H9 (cell line): ENCODE results near the gene MRM1. TPM values are rescaled to one million over a fixed set of nuclear protein-coding genes. Genes with fewer than 3 reads are reported as not detected.

Experiments used
- DNase-seq: peaks from one replicate; pipeline ENCODE4 v3.0.0-alpha.2; 2017
- H2AFZ ChIP-seq: one replicate; pipeline ENCODE4 v1.6.1; 2013; ENCODE audit warnings: mild to moderate bottlenecking, low read length, control low read depth, moderate library complexity
- H2AK5ac ChIP-seq: 2 replicates; pipeline ENCODE4 v1.6.1; 2013; ENCODE audit warnings: low read length, control low read depth, mixed read lengths; ENCODE audit not compliant: insufficient read length
- H2BK120ac ChIP-seq: one replicate; pipeline ENCODE4 v1.6.1; 2013; ENCODE audit warnings: low read depth, mild to moderate bottlenecking, low read length, control low read depth, inconsistent platforms; ENCODE audit not compliant: poor library complexity, severe bottlenecking
- H2BK12ac ChIP-seq: 2 replicates; pipeline ENCODE4 v1.6.1; 2013; ENCODE audit warnings: low read length, control low read depth, mixed read lengths, low read depth; ENCODE audit not compliant: insufficient read length
- H2BK15ac ChIP-seq: 2 replicates; pipeline ENCODE4 v1.6.1; 2013; ENCODE audit warnings: low read depth, low read length, control low read depth
- H2BK20ac ChIP-seq: one replicate; pipeline ENCODE4 v1.6.1; 2013; ENCODE audit warnings: low read depth, mild to moderate bottlenecking, low read length, control low read depth, inconsistent platforms; ENCODE audit not compliant: poor library complexity, severe bottlenecking
- H2BK5ac ChIP-seq: 2 replicates; pipeline ENCODE4 v1.6.1; 2013; ENCODE audit warnings: low read length, control low read depth, mixed read lengths; ENCODE audit not compliant: insufficient read length
- H3K14ac ChIP-seq: 2 replicates; pipeline ENCODE4 v1.6.1; 2013; ENCODE audit warnings: low read length, control low read depth; ENCODE audit not compliant: insufficient read depth
- H3K18ac ChIP-seq: 2 replicates; pipeline ENCODE4 v1.6.1; 2013; ENCODE audit warnings: low read depth, mild to moderate bottlenecking, mixed read lengths, low read length, control low read depth; ENCODE audit not compliant: insufficient read length
- H3K23ac ChIP-seq: 2 replicates; pipeline ENCODE4 v1.6.1; 2013; ENCODE audit warnings: low read length, control low read depth, mixed read lengths, low read depth; ENCODE audit not compliant: insufficient read length
- H3K23me2 ChIP-seq: 2 replicates; pipeline ENCODE4 v1.6.1; 2013; ENCODE audit warnings: low read depth, mild to moderate bottlenecking, mixed read lengths, low read length, control low read depth; ENCODE audit not compliant: insufficient read length, poor library complexity, severe bottlenecking
- H3K27ac ChIP-seq: 2 replicates; pipeline ENCODE4 v1.5.1; 2013; ENCODE audit warnings: low read length, control low read depth, mixed read lengths, low read depth; ENCODE audit not compliant: insufficient read length
- H3K27me3 ChIP-seq: 2 replicates; pipeline ENCODE4 v1.6.1; 2013; ENCODE audit warnings: low read length, control low read depth, inconsistent platforms; ENCODE audit not compliant: insufficient read depth
- H3K4ac ChIP-seq: 2 replicates; pipeline ENCODE4 v1.6.1; 2013; ENCODE audit warnings: low read depth, mild to moderate bottlenecking, control low read depth, inconsistent platforms, low read length, moderate library complexity
- H3K4me1 ChIP-seq: 2 replicates; pipeline ENCODE4 v1.6.1; 2013; ENCODE audit warnings: low read length, control low read depth, inconsistent platforms; ENCODE audit not compliant: insufficient read depth
- H3K4me2 ChIP-seq: 2 replicates; pipeline ENCODE4 v1.6.1; 2013; ENCODE audit warnings: low read length, control low read depth, mixed read lengths; ENCODE audit not compliant: insufficient read length, insufficient read depth
- H3K56ac ChIP-seq: 2 replicates; pipeline ENCODE4 v1.6.1; 2013; ENCODE audit warnings: low read depth, mild to moderate bottlenecking, mixed read lengths, low read length, control low read depth; ENCODE audit not compliant: insufficient read length
- H3K79me1 ChIP-seq: 2 replicates; pipeline ENCODE4 v1.6.1; 2013; ENCODE audit warnings: low read depth, mild to moderate bottlenecking, moderate library complexity, low read length, control low read depth, inconsistent platforms; ENCODE audit not compliant: insufficient read depth, poor library complexity, severe bottlenecking
- H3K79me2 ChIP-seq: 2 replicates; pipeline ENCODE4 v1.6.1; 2013; ENCODE audit warnings: low read length, control low read depth, inconsistent platforms; ENCODE audit not compliant: insufficient read depth
- H3K9ac ChIP-seq: 2 replicates; pipeline ENCODE4 v1.6.1; 2013; ENCODE audit warnings: low read length, control low read depth, mixed read lengths; ENCODE audit not compliant: insufficient read length; ENCODE audit errors: extremely low read depth
- H3K9me3 ChIP-seq: one replicate; pipeline ENCODE4 v1.6.1; 2013; ENCODE audit warnings: low read depth, low read length, inconsistent platforms; ENCODE audit not compliant: control insufficient read depth
- H3T11ph ChIP-seq: one replicate; pipeline ENCODE4 v1.6.1; 2013; ENCODE audit warnings: mild to moderate bottlenecking, low read length, control low read depth, inconsistent platforms
- H4K20me1 ChIP-seq: one replicate; pipeline ENCODE4 v1.6.1; 2013; ENCODE audit not compliant: control insufficient read depth, insufficient read length, insufficient read depth
- H4K5ac ChIP-seq: 2 replicates; pipeline ENCODE4 v1.6.1; 2013; ENCODE audit warnings: low read depth, mild to moderate bottlenecking, mixed read lengths, low read length, control low read depth; ENCODE audit not compliant: insufficient read length
- H4K8ac ChIP-seq: replicated peaks from 2 replicates; pipeline ENCODE4 v1.6.1; 2013; ENCODE audit warnings: low read length, control low read depth, mixed read lengths, low read depth; ENCODE audit not compliant: insufficient read length
- H4K91ac ChIP-seq: 2 replicates; pipeline ENCODE4 v1.6.1; 2013; ENCODE audit warnings: low read depth, mild to moderate bottlenecking, moderate library complexity, mixed read lengths, low read length, control low read depth; ENCODE audit not compliant: insufficient read length
- H3K27ac Mint-ChIP-seq, 3 experiments: 2 replicates in 2 of 3; 3 replicates in 1 of 3; pipeline ENCODE4 v1.8.0; 2020 to 2021; ENCODE audit warnings: mixed read lengths in 3 of 3, mild to moderate bottlenecking in 1 of 3, moderate library complexity in 1 of 3
- H3K27me3 Mint-ChIP-seq: 2 replicates; pipeline ENCODE4 v1.8.0; 2021; ENCODE audit warnings: low read depth, mild to moderate bottlenecking, moderate library complexity, mixed read lengths
- H3K36me3 Mint-ChIP-seq, 3 experiments: 2 replicates in 2 of 3; 3 replicates in 1 of 3; pipeline ENCODE4 v1.8.0; 2020 to 2021; ENCODE audit warnings: low read depth in 3 of 3, mixed read lengths in 3 of 3; ENCODE audit not compliant: insufficient read depth in 1 of 3
- H3K4me1 Mint-ChIP-seq, 2 experiments: 2 replicates each; pipeline ENCODE4 v1.8.0; 2020; ENCODE audit warnings: mixed read lengths in 2 of 2
- H3K4me3 Mint-ChIP-seq, 2 experiments: 2 replicates in 1 of 2; 3 replicates in 1 of 2; pipeline ENCODE4 v1.8.0; 2020 to 2021; ENCODE audit warnings: mild to moderate bottlenecking in 2 of 2, mixed read lengths in 2 of 2, moderate library complexity in 1 of 2
- H3K9me3 Mint-ChIP-seq, 2 experiments: 2 replicates in 1 of 2; 3 replicates in 1 of 2; pipeline ENCODE4 v1.8.0; 2020; ENCODE audit warnings: mild to moderate bottlenecking in 2 of 2, mixed read lengths in 2 of 2, moderate library complexity in 1 of 2
- CTCF ChIP-seq: fragments of 200-600 bp; sonication (generic); conservative IDR thresholded peaks from 3 replicates; pipeline ENCODE4 v1.8.0; 2021; ENCODE audit warnings: antibody characterized with exemption, mild to moderate bottlenecking
- WGBS: extraction: QIAGEN DNeasy Blood & Tissue Kit; methylation state at CpG from one replicate; pipeline ENCODE4 v1.1.7; 2013; ENCODE audit warnings: missing lambda C conversion rate, low lambda C conversion rate, mixed read lengths; ENCODE audit not compliant: insufficient read length; ENCODE audit errors: extremely low coverage; 5-methylcytosine and 5-hydroxymethylcytosine counted together
- total RNA-seq: library from RNA; stranded (reverse); gene quantifications from 2 replicates; pipeline ENCODE4 v1.2.1, GENCODE V29; 2021

Gene MRM1
- total RNA-seq, 1 experiment from 2014 or later = 10.3 TPM

- no peaks in the 10 kb centered on the region for H3K79me1 ChIP-seq
- no peaks in the 10 kb centered on the region for H4K20me1 ChIP-seq
- H3K18ac ChIP-seq = no peak overlapping the region
- peaks cover 9% of the 10 kb centered on the region; the same call in 1 of the 2 replicates for H3K27me3 ChIP-seq
- H3K4ac ChIP-seq = no peak overlapping the region
- H4K8ac ChIP-seq = no peak overlapping the region
- no peak overlapping the region for H3T11ph ChIP-seq
- H4K91ac ChIP-seq = no peak overlapping the region
- no peak overlapping the region for H3K27ac ChIP-seq
- no peak overlapping the region for H2BK12ac ChIP-seq
- no peak overlapping the region for H2BK120ac ChIP-seq
- no peak overlapping the region for H3K9ac ChIP-seq
- no peaks in the 10 kb centered on the region for H3K79me2 ChIP-seq
- peak; percentile 65 for TF ChIP-seq CTCF
- peaks cover 4% of the 10 kb centered on the region; the same call in 1 of the 2 replicates for H3K4me1 ChIP-seq
- no peak overlapping the region for H3K14ac ChIP-seq
- H2BK5ac ChIP-seq = no peak overlapping the region
- Mint-ChIP-seq H3K27ac (peak overlapping the region in 1 of 3 experiments; percentile 37; a peak in 1 of 7 replicates), H3K4me1 (peaks cover 26 to 52% of the 10 kb centered on the region in 2 experiments), H3K36me3 (no peaks in the 10 kb centered on the region), H3K27me3 (peaks cover 48% of the 10 kb centered on the region), H3K9me3 (no peaks in the 10 kb centered on the region; a peak in 1 of 5 replicates), H3K4me3 (no peak overlapping the region; a peak in 1 of 5 replicates)
- H3K23ac ChIP-seq = no peak overlapping the region
- H4K5ac ChIP-seq = no peak overlapping the region
- DNase-seq = peak; percentile 81
- no peak overlapping the region for H2BK15ac ChIP-seq
- no peak overlapping the region for H3K56ac ChIP-seq
- H2BK20ac ChIP-seq = no peak overlapping the region
- H3K9me3 ChIP-seq = no peaks in the 10 kb centered on the region
- no peak overlapping the region for H3K4me2 ChIP-seq
- no peak overlapping the region for H2AFZ ChIP-seq
- H2AK5ac ChIP-seq = no peak overlapping the region
- WGBS = no CpG with 5 or more reads among the region's 4 CpGs
- H3K23me2 ChIP-seq = no peaks in the 10 kb centered on the region
Measured at GRCh38 chr17:36647636-36648035, 46.3 kb downstream of the MRM1 start.
